ENCODE measurements around the gene SENP2. TPM values are rescaled to one million over a fixed set of nuclear protein-coding genes. Genes with fewer than 3 reads are reported as not detected.
A peak's percentile ranks its signal among the peaks of the same experiment; 100 is the strongest.
"Not testable (repeated sequence)": the region's sequence is repeated elsewhere in the genome, so short reads cannot be mapped to it uniquely, and the experiment has no call there.

Gene SENP2
- total RNA-seq, 1 donor from 2014 or later, result 38.1 TPM

- DNase-seq, result no peak
Measured at GRCh38 chr3:185594073-185594472, 8.0 kb downstream of the SENP2 start.

- no peak for DNase-seq
Measured at GRCh38 chr3:185595526-185595925, 9.4 kb downstream of the SENP2 start.

DNA sequence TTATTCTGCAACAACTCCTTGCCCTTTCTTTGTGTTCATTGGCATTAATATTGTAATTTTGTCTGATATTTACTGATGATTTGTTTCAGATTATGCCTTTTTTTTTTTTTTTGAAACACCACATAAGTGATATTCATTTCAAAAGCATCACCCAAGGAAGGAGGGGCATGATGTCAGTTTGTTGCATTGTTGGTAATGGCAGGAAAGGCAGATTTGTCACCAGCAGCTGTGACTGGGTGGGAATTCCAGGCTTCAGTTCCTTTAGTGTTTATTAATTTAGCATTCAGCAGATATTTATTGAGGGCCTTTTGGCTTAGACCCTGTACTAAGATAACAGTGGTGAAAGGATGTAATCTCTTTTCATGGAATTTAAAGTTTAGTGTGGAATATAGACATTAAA lies 19.5 kb downstream of the SENP2 start:
- DNase-seq, result peak; percentile 60

DNA sequence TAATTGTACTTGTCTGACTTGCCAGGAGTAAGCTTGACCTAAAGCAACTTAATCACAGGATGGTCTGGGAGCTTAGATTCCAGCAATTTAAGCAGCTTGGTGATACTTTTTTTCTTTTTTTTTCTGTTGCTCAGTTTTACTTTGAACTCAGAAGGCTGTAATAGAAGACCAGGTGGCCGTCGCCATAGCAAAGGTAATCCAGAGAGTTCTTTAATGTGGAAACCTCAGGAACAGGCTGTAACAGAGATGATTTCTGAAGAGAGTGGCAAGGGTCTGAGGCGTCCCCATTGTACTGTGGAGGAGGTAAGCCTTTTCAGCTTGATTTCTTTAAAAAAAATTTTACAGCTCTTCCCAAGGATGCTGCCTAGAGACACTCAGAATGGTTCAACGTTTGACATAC lies 20.1 kb downstream of the SENP2 start:
- DNase-seq, result no peak

DNA sequence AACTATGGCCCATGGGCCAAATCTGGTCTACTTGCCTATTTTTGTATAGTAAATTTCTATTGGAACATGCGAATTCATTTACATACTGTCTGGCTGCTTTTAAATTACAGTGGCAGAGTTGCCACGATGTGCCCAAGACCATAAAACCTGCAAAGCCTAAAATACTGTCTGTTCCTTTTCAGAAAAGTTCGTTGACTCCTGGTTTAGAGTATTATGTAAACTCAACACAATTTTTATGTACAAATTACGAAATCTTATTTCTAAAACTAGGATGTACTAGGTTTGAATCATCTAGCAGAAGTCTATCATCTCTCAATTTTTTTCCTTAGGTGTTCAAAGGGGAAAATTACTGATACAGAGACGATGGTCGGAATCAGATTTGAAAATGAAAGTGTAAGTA lies 26.9 kb downstream of the SENP2 start:
- DNase-seq, result no peak

DNA sequence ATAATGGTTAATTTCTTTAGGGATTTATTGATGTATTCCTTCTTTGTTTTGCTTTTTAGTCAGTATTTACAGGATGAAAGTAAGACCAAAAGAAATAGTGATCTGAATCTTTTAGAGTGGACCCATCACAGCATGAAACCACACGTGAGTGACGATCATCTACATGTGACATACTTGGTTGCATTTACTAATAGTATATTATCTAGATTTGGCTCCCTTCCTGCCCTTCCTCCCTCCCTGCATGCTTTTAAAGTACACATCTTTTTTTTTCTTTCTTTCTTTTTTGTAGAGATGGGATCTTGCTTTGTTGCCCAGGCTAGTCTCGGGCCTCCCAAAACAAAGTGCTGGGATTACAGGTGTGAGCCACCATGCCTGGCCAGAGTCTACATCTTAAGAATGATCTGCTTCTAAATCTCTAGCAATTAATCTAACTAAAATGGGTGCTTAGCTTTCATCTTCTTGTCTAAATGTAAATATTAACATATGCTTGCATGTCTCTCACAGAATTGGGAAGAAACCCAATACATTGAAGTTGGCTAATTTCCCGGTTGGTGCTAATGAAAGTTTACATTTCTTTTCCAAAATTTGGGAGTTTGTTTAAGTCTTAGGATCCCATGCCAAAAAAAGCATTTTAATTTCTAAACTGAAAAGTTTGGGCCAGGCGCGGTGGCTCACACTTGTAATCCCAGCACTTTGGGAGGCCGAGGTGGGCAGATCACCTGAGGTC lies 38.0 kb downstream of the SENP2 start:
- DNase-seq, result no peak

DNA sequence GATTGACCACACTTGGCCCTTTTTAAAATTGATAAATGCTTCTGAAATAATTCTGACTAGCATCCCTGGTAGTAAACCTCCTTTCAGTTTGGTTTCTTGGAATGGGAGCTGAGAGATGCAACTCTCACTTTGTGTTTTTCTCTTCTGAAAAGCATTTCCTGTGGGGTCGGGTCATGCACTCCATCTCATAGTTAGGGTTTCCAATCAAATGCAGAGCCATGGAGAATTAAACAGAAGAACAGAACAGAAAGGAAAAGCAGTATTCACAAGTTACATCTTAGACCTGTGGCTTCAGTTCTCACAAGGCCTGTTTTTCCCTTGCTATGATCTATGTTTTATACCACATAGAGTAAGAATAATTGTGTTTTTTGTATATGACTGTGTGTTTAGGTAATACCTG lies 39.7 kb downstream of the SENP2 start:
- DNase-seq, result no peak

DNA sequence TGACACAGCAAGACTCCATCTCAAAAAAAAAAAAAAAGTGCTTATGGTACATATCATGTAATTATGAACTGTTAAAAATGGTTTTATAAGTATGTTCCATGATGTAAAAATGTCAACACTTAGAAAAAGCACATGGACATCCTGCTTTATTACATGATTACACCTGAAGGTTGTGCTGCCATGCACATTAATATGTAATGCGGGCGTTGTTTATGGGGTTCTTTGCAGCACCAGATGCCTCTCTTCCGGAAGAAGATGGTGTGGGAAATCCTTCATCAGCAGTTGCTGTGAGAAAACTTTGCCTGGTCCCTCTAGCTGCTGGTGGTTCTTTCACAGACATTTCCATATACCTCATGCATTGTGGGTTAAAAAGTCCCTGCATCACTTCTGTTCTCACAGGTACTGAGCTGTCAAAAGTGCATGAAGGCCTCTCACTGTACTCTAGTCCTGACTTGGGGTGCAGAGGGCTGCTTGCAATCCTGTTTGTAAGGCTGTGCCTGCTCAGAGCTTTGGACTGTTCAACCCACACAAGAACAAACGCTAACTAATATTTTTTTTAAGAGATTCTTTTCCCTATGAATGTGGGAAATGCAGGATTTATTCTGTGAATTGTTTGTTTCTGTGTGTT lies 43.6 kb downstream of the SENP2 start:
- DNase-seq, result no peak

DNA sequence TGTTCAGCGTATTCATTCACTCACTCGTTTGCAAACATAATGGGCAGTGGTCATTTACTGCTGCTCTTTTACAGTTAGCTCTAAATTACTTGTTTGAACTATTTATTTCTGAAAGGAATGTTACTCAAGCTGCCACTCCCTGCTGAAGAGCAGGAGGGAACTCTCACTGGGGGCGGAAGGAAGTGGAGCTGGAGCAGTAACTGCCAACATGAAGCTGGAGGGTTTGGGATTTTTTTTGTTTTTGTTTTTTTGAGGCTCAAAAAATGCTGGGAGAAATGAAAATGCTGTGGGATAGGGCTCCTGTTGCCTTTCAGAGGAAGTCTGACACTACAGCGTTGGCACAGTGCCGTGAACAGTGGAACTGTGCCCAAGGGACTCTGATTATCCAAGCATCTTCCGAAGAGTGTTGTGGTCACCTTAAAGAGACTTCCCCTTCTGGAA lies 44.1 kb downstream of the SENP2 start:
- DNase-seq, result peak; percentile 73

DNA sequence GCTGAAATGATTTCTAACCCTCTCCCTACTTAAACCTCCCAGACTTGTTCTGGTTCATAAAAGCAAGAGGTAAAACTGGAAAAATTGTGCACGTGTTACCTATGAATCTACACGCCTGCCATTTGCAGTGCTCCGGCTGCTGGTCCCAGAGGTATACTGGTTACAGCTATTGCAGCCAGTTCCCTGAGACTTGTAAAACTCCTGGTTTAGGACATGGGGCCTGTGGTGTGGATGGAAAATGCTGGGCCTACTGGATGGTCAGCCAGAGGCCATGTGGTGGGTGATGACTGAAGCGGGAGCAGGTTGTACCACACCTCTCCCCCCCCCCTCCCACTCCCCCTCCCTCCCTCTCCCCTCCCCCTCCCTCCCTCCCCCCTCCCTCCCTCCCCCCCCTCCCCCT lies 45.0 kb downstream of the SENP2 start:
- DNase-seq, result no peak

- no peak for DNase-seq
Measured at GRCh38 chr3:185631508-185632206, 45.6 kb downstream of the SENP2 start.

- no peak for DNase-seq
Measured at GRCh38 chr3:185632996-185633395, 46.9 kb downstream of the SENP2 start.

DNA sequence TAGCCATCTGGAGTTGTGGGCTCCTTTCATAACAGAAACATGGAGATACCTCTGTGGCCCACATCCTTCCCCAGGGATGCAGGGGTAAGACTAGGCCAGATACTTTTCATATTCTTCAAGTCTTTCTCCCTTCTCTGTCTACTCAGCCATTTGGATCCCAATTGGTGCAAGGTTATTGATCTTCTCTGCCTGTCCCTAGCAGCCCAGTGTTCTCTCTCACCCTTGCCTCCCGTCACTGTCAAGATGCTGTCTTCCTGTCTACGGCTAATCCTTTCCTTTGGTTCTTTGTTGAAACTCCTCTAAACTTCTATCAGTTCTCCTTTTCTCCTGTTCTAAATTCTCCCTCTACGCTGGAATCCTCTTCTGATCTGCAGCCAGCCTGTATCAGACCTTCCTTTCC lies 51.3 kb downstream of the SENP2 start:
- no peak for DNase-seq

DNA sequence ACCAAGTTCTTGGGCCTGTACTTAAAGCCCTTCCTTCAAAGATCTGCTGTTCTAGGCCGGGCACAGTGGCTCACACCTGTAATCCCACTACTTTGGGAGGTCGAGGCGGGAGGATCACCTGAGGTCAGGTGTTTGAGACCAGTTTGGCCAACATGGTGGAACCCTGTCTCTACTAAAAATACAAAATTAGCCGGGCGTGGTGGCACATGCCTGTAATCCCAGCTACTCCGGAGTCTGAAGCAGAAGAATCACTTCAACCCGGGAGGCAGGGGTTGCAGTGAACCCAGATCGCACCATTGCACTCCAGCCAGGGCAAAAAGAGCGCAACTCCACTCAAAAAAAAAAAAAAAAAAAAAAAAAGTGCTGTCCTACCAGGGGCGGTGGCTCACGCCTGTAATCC lies 52.6 kb downstream of the SENP2 start:
- DNase-seq, result not testable (repeated sequence)

GRCh38 chr3:185639632-185640206 lies 53.6 kb downstream of the SENP2 start:
- DNase-seq, result no peak

GRCh38 chr3:185640308-185640707 lies 54.2 kb downstream of the SENP2 start:
- no peak for DNase-seq

GRCh38 chr3:185645191-185645590 lies 59.1 kb downstream of the SENP2 start:
- DNase-seq, result not testable (repeated sequence)

DNA sequence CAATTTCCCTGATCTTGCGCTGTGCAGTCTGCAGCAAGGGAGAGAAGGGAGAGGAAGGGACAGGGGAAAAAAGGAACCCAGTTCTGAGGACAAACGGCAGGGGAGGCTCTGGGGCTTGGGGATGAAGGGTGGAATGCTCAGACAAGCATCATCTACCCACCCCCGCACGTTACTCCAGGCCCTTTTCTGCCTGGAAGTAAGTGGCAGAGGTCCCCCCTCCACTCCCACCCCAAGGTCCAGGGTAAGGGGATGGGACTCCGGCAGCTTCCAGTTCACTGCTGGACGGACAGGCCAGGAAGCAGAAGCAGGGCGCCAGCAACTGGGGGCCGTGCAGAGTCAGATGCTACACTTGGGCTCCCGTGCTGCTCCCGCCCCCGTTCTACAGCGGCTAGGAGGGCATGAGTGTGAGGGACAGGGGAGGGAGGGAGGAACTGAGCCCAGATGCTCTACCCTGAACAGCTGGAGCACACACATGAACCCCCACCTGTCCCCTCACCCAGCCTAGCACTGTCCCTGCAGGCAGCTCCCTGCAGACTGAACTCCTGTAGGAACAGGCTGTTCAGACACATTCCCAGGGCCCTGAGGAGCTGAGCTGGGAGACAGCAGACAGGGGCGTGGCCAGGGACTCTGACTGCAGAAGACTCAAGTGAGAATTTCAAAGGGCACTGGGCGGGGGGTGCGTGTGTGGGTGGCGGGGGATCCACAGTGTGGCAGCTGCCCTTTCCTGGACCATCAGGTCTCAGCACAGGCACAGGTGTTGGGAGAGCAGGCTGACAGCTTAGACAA lies 59.7 kb downstream of the SENP2 start:
- no peak for DNase-seq

- no peak for DNase-seq
Measured at GRCh38 chr3:185646382-185647133, 60.5 kb downstream of the SENP2 start.

- no peak for DNase-seq
Measured at GRCh38 chr3:185647134-185647879, 61.2 kb downstream of the SENP2 start.

- no peak for DNase-seq
Measured at GRCh38 chr3:185647880-185648210, 61.8 kb downstream of the SENP2 start.
